Calu3 (cell line): ENCODE measurements around the gene RNASE12. TPM values are rescaled to one million over a fixed set of nuclear protein-coding genes. Genes with fewer than 3 reads are reported as not detected.

Experiments
- BruUV-seq: library from RNA; stranded (reverse); fragments of 400-500 nt; replicated peaks from 2 replicates; lab custom pipeline; 2021; lab: Mats Ljungman, UMichigan
- CTCF ChIA-PET: fragments of 300-600 bp; sonication (Branson Sonifier 250); formaldehyde crosslinking; loops from one replicate; lab custom pipeline; 2022; ENCODE audit warnings: antibody characterized with exemption; lab: Charles Lee
- DNase-seq: peaks from one replicate; pipeline ENCODE4 v3.0.0; 2022
- H3K27ac Mint-ChIP-seq: one replicate; pipeline ENCODE4 v1.8.0; 2022; ENCODE audit warnings: mixed read lengths; ENCODE audit not compliant: unreplicated experiment
- H3K27me3 Mint-ChIP-seq: one replicate; pipeline ENCODE4 v1.8.0; 2022; ENCODE audit warnings: mixed read lengths; ENCODE audit not compliant: unreplicated experiment
- H3K36me3 Mint-ChIP-seq: one replicate; pipeline ENCODE4 v1.8.0; 2022; ENCODE audit warnings: mild to moderate bottlenecking, moderate library complexity, mixed read lengths; ENCODE audit not compliant: insufficient read depth, unreplicated experiment
- H3K4me1 Mint-ChIP-seq: one replicate; pipeline ENCODE4 v1.8.0; 2022; ENCODE audit warnings: mild to moderate bottlenecking, low read depth, mixed read lengths; ENCODE audit not compliant: unreplicated experiment
- H3K4me3 Mint-ChIP-seq: one replicate; pipeline ENCODE4 v1.8.0; 2022; ENCODE audit warnings: mild to moderate bottlenecking, low read depth, moderate library complexity, mixed read lengths; ENCODE audit not compliant: unreplicated experiment
- H3K9me3 Mint-ChIP-seq: one replicate; pipeline ENCODE4 v1.8.0; 2022; ENCODE audit warnings: low read depth, mixed read lengths; ENCODE audit not compliant: unreplicated experiment
- intact Hi-C: fragments of 100-400 bp; cut with micrococcal nuclease; formaldehyde crosslinking; loops from one replicate; pipeline ENCODE4 v1.10.0; 2022; ENCODE audit not compliant: unreplicated experiment
- total RNA-seq: library from RNA; stranded (reverse); gene quantifications from 2 replicates; pipeline ENCODE4 v1.2.3, GENCODE V29; 2022
- TF ChIP-seq, protein P1 (sequence below): fragments of 200-600 bp; IDR thresholded peaks from one replicate; pipeline ENCODE4 v1.8.0; 2022; ENCODE audit warnings: antibody characterized with exemption; ENCODE audit not compliant: unreplicated experiment

The RNASE12 gene
- total RNA-seq, 1 experiment from 2014 or later: not detected

GRCh38 chr14:20627346-20628027, 36.3 kb upstream of the RNASE12 start:
- TF ChIP-seq, protein P1, sequence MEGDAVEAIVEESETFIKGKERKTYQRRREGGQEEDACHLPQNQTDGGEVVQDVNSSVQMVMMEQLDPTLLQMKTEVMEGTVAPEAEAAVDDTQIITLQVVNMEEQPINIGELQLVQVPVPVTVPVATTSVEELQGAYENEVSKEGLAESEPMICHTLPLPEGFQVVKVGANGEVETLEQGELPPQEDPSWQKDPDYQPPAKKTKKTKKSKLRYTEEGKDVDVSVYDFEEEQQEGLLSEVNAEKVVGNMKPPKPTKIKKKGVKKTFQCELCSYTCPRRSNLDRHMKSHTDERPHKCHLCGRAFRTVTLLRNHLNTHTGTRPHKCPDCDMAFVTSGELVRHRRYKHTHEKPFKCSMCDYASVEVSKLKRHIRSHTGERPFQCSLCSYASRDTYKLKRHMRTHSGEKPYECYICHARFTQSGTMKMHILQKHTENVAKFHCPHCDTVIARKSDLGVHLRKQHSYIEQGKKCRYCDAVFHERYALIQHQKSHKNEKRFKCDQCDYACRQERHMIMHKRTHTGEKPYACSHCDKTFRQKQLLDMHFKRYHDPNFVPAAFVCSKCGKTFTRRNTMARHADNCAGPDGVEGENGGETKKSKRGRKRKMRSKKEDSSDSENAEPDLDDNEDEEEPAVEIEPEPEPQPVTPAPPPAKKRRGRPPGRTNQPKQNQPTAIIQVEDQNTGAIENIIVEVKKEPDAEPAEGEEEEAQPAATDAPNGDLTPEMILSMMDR: no peak
- peaks cover 46% of the 10 kb centered on the region for H3K4me1 Mint-ChIP-seq
- H3K36me3 Mint-ChIP-seq: peaks cover 42% of the 10 kb centered on the region
- peak overlapping the region; percentile 0 for H3K4me3 Mint-ChIP-seq
- no peaks in the 10 kb centered on the region for H3K9me3 Mint-ChIP-seq
- CTCF ChIA-PET: interaction anchor here (0.8 kb wide), 1 partner anchor 18 kb away, joined by 4 read pairs; no protein-coding TSS in a partner anchor
- intact Hi-C loops: no loop called here
- no TSS peak for BruUV-seq
- H3K27ac Mint-ChIP-seq: no peak overlapping the region
- H3K27me3 Mint-ChIP-seq: peaks cover 22% of the 10 kb centered on the region
- no peak for DNase-seq

GRCh38 chr14:20626274-20626673, 35.1 kb upstream of the RNASE12 start:
- intact Hi-C loops: no loop called here

DNA sequence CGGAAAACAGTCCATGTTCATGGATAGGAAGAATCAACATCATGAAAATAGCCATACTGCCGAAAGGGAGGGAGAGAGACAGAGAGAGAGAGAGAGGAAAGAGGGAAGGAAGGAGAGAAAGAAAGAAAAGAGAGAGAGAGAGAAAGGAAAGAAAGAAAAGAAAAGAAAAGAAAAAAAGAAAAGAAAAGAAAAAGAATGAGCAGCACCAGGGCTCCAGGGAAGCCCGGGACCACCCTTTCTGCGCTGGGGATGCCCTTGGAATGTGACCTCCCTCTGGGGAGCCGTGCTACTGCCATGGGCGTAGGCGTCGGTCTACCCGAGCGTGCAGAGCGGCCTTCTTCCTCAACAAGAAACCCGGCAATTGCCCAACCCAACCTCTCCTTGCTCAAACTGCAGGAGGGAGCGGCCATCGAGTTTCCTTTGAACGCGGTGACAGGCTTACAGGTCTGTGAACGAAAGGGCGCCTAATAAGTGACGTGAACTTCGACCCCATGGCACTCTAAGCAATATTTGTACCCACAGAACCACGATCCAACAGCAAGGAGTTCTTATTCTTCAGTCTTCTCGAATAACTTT, 33.4 kb upstream of the RNASE12 start:
- BruUV-seq: no TSS peak
- Mint-ChIP-seq H3K27me3 (peaks cover 22% of the 10 kb centered on the region), H3K9me3 (no peaks in the 10 kb centered on the region), H3K27ac (peak overlapping the region; percentile 99), H3K4me1 (peaks cover 38% of the 10 kb centered on the region), H3K36me3 (peaks cover 21% of the 10 kb centered on the region), H3K4me3 (peak overlapping the region; percentile 67)
- TF ChIP-seq, protein P1: no peak
- CTCF ChIA-PET: no interaction called here
- intact Hi-C loops: loop anchor here (2.0 kb wide), 1 partner anchor 58 kb away; no protein-coding TSS in a partner anchor
- DNase-seq: peak; percentile 69

More at GRCh38 chr14:20626274-20626673, 35.1 kb upstream of the RNASE12 start:
- H3K27ac Mint-ChIP-seq: no peak overlapping the region
- H3K9me3 Mint-ChIP-seq: no peaks in the 10 kb centered on the region
- CTCF ChIA-PET: no interaction called here
- no peak for DNase-seq
- H3K36me3 Mint-ChIP-seq: peaks cover 33% of the 10 kb centered on the region
- no TSS peak for BruUV-seq
- peaks cover 46% of the 10 kb centered on the region for H3K4me1 Mint-ChIP-seq
- H3K4me3 Mint-ChIP-seq: no peak overlapping the region
- peaks cover 22% of the 10 kb centered on the region for H3K27me3 Mint-ChIP-seq
- TF ChIP-seq, protein P1: no peak

GRCh38 chr14:20623798-20624197, 32.6 kb upstream of the RNASE12 start:
- H3K36me3 Mint-ChIP-seq: peaks cover 21% of the 10 kb centered on the region

More at GRCh38 chr14:20623798-20624197, 32.6 kb upstream of the RNASE12 start:
- TF ChIP-seq, protein P1: no peak
- DNase-seq: no peak
- CTCF ChIA-PET: no interaction called here
- Mint-ChIP-seq H3K27me3 (peaks cover 19% of the 10 kb centered on the region), H3K9me3 (no peaks in the 10 kb centered on the region), H3K4me3 (no peak overlapping the region), H3K27ac (no peak overlapping the region), H3K4me1 (peaks cover 37% of the 10 kb centered on the region)
- intact Hi-C loops: loop anchor here (2.0 kb wide), 1 partner anchor 59 kb away; no protein-coding TSS in a partner anchor
- BruUV-seq: no TSS peak
